Measurements from ENCODE around the gene ENTPD8. TPM values are rescaled to one million over a fixed set of nuclear protein-coding genes. Genes with fewer than 3 reads are reported as not detected.

Gene ENTPD8
- total and polyA plus RNA-seq, 5 experiments from 2014 or later, result not detected

DNA sequence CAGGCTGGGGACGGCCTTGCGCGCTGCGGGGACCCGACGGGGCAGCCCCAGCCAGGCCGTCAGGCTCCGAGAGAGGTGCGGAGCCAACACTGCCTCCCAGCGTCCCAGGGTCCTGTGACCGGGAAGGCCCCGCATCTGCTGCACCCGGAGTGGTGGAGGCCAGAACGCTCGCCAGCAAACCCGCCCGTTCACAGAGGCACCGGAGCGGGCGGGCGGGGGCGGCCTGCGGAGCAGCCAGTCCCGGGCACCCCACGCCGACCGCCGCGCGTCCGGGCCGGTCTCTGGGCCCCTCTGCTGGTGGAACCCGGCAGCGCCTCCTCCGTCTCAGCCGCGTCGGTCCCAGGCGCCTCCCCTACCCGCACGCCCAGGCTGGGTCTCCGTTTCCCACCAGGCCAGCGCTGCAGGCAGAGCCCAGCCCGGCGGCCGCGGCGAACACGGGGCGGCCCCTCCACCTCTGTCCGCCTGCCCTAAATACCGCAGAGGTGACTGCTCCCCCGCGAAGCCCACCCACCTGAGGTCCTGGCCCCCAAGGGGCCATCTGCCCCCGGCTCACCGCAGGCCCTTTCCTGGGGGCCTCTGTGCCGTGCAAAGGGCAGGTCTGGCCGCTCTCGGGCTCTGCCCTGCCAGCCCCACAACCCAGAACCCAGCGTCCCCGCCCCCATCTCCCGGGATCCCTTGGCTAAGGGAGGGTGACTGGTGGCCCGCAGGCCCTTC is 34.1 kb downstream of the ENTPD8 start:
- POLR2A ChIA-PET, result interaction anchor here (1.1 kb wide), 1 partner anchor 105 kb away, joined by 3 read pairs; the partner anchor contains the start of gene NRARP
- H3K4me3 Mint-ChIP-seq, result no peak overlapping the region

DNA sequence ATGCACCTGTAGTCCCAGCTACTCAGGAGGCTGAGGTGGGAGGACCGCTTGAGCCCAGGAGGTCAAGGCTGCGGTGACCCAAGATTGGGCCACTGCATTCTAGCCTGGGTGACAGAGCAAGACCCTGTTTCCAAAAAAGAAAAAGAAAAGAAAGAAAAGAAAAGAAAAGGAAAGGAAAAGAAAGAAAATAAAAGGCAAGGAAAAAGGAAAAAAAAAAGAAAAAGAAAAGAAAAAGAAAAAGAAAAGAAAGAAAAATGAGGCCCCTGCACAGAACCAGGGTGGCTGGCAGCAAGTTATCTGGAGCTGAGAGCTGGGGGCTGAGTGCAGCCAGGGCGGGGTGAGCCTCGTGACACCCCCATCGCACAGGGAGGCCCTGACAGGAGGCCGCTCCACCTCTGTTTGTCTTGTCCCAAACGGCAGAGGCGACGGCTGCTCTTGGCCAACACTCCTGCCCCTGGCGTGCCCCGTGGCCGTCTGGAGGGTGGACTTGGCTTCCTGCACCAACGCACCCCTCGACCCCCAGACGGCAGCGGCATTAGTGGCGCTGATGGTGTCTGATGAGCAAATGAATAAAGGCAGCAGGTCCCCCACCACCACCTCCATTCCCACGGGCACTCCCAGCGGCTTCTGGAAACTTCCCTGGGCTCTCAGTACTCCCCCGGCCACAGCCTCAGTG is 34.9 kb downstream of the ENTPD8 start:
- H3K4me3 Mint-ChIP-seq, result peak overlapping the region in 6 of 10 donors; percentile 10 to 82 (median 48)
- ATAC-seq, result no peak

More for the DNA sequence above, 34.1 kb downstream of the ENTPD8 start:
- Mint-ChIP-seq H3K4me1 (peaks cover 0 to 20% (median 7%) of the 10 kb centered on the region in 4 donors), H3K9me3 (no peaks in the 10 kb centered on the region), H3K27me3 (peaks cover 0 to 11% (median 0%) of the 10 kb centered on the region in 5 donors), H3K36me3 (peaks cover 0 to 7% (median 6%) of the 10 kb centered on the region in 3 donors), H3K27ac (no peak overlapping the region)
- ATAC-seq (peak; percentile 97 to 98), DNase-seq (peak in 9 of 10 donors; percentile 35 to 77 (median 65))

DNA sequence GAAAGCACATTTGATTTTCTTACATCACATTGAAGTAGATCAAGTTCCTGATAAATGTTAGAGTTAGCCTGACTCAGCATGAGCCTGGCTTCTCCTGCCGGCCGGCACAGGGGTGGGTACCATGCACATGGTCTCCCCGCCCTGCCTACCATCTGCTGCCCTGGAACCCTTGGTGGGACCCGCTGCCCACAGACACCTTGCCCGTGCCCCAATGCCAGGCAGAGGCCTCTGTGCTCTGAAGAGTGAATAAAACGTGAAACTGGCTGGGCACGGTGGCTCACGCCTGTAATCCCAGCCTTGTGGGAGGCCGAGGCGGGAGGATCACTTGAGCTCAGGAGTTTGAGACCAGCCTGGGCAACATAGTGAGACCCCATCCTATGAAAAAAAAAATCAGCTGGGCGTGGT is 35.5 kb downstream of the ENTPD8 start:
- H3K4me3 Mint-ChIP-seq, result peak overlapping the region in 4 of 10 donors; percentile 11 to 82 (median 60)
- no peak for DNase-seq
- no peak for ATAC-seq
- peaks cover 0 to 20% (median 5%) of the 10 kb centered on the region in 4 donors for H3K4me1 Mint-ChIP-seq
- peaks cover 0 to 7% (median 6%) of the 10 kb centered on the region in 3 donors for H3K36me3 Mint-ChIP-seq
- POLR2A ChIA-PET, result no interaction called here
- peaks cover 0 to 11% (median 0%) of the 10 kb centered on the region in 5 donors for H3K27me3 Mint-ChIP-seq
- peak overlapping the region in 2 of 10 donors; percentile 69 to 88 for H3K27ac Mint-ChIP-seq
- H3K9me3 Mint-ChIP-seq, result no peaks in the 10 kb centered on the region

More for the DNA sequence above, 34.9 kb downstream of the ENTPD8 start:
- H3K27me3 Mint-ChIP-seq, result peaks cover 0 to 11% (median 0%) of the 10 kb centered on the region in 5 donors
- peak overlapping the region in 2 of 10 donors; percentile 69 to 88 for H3K27ac Mint-ChIP-seq
- no peak for DNase-seq
- H3K9me3 Mint-ChIP-seq, result no peaks in the 10 kb centered on the region
- POLR2A ChIA-PET, result no interaction called here
- H3K4me1 Mint-ChIP-seq, result peaks cover 0 to 20% (median 5%) of the 10 kb centered on the region in 4 donors
- H3K36me3 Mint-ChIP-seq, result peaks cover 0 to 7% (median 6%) of the 10 kb centered on the region in 3 donors

DNA sequence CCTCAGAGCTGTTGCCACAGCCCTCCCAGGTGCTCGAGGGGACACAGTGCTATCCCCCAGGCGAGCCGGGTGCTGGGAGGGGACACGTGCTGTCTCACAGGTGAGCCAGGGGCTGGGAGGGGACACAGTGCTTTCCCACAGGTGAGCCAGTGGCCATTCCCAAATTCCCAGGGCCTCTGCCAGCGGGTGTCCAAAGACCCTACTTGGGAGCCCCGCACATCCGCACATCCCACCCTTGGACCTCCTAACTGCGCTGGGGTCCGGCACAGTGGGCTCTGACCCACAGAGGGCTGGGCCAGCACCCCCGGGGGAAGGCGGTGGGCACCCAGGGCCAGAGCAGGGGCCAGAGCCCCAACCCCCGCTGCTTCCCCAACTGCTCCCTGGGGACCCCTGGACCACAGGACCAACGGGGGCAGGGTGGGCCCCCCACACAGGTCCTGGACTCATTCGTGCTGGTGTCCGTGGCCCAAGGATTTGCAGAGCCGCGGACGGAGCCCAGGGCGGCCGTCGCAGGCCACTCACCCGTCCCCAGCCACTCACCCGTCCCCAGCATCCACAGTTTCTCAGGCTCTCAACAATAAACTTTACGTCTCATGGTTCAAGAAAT is 36.1 kb downstream of the ENTPD8 start:
- Mint-ChIP-seq H3K36me3 (peaks cover 0 to 7% (median 6%) of the 10 kb centered on the region in 3 donors), H3K9me3 (no peaks in the 10 kb centered on the region), H3K27me3 (peaks cover 0 to 11% (median 0%) of the 10 kb centered on the region in 5 donors), H3K27ac (no peak overlapping the region), H3K4me3 (no peak overlapping the region), H3K4me1 (peaks cover 0 to 23% (median 5%) of the 10 kb centered on the region in 4 donors)
- POLR2A ChIA-PET, result no interaction called here
- ATAC-seq, result no peak
- DNase-seq, result no peak

DNA sequence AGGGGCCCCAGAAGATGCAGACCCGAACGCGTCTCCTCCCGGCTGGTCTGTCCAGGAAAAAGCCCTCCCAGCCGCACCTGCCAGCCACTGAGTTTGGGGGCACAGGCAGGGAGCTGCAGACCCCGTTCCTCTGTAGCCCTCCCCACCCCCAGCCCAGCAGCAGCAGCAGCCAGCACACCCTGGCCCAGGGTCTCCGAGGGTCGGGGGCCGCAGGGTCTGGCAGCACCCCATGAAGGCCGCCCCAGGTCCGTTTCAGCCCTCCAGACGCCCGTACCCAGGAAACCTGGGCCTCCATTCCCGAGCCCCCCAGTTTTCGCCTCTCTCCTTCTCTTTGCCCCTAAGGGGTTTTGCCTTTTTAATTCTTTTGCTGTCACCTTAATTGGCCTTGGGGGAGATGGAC is 37.9 kb downstream of the ENTPD8 start:
- peaks cover 0 to 11% (median 6%) of the 10 kb centered on the region in 3 donors for H3K36me3 Mint-ChIP-seq
- POLR2A ChIA-PET, result no interaction called here

DNA sequence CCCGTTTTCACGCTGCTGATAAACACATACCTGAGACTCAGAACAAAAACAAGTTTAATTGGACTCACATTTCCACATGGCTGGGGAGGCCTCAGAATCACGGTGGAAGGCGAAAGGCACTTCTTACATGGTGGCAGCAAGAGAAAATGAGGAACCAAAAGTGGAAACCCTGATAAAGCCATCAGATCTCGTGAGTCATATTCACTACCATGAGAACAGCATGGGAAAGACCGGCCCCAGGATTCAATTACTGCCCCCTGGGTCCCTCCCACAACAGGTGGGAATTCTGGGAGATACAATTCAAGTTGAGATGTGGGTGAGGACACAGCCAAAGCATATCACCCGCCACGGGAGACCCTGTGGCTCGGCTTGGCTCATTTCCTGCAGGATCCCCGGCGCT is 38.4 kb downstream of the ENTPD8 start:
- POLR2A ChIA-PET, result no interaction called here
- no peak overlapping the region for H3K4me3 Mint-ChIP-seq

More for the DNA sequence above, 37.9 kb downstream of the ENTPD8 start:
- Mint-ChIP-seq H3K4me1 (peaks cover 0 to 26% (median 6%) of the 10 kb centered on the region in 4 donors), H3K27me3 (peaks cover 0 to 11% (median 0%) of the 10 kb centered on the region in 5 donors), H3K4me3 (no peak overlapping the region), H3K9me3 (no peaks in the 10 kb centered on the region), H3K27ac (peak overlapping the region in 1 of 10 donors; percentile 37)
- ATAC-seq, result no peak
- DNase-seq, result no peak

DNA sequence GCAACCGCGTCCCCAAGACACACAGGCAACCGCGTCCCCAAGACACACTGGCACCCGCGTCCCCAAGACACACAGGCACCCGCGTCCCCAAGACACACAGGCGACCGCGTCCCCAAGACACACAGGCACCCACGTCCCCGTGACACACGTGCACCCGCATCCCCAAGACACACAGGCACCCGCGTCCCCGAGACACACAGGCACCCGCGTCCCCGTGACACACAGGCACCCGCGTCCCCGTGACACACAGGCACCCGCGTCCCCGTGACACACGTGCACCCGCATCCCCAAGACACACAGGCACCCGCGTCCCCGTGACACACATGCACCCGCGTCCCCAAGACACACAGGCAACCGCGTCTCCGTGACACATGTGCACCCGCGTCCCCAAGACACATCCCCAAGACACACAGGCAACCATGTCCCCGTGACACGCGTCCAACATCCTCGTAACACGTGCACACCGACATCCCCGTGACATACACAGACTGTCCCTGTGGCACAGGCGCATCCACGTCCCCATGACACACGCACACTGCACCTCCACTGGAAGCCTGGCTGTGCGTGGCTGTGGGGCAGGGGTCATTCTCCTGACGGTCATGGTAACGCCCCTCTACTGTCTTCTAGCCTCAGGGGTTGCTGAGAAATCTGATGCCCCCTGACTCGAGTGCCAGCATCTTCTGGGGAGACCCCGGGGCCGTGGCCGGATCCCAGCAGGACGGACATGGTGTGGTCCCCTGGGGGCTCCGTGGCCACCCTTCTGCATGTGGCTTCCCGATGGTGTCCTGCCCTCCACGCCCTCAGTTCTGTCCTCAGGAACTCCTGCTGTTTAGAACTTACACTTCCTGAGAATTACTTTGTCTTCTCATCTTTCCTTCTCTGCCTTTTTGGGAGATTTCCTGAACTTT is 42.3 kb downstream of the ENTPD8 start:
- H3K27me3 Mint-ChIP-seq, result no peaks in the 10 kb centered on the region
- no peak overlapping the region for H3K4me3 Mint-ChIP-seq
- POLR2A ChIA-PET, result no interaction called here
- no peak for DNase-seq
- peaks cover 0 to 22% (median 5%) of the 10 kb centered on the region in 4 donors for H3K4me1 Mint-ChIP-seq
- H3K36me3 Mint-ChIP-seq, result peaks cover 0 to 15% (median 6%) of the 10 kb centered on the region in 3 donors
- no peak for ATAC-seq
- no peaks in the 10 kb centered on the region for H3K9me3 Mint-ChIP-seq
- peak overlapping the region in 1 of 10 donors; percentile 76 for H3K27ac Mint-ChIP-seq

More for the DNA sequence above, 38.4 kb downstream of the ENTPD8 start:
- H3K27ac Mint-ChIP-seq, result peak overlapping the region in 1 of 10 donors; percentile 22
- peaks cover 0 to 11% (median 6%) of the 10 kb centered on the region in 3 donors for H3K36me3 Mint-ChIP-seq
- peaks cover 0 to 8% (median 0%) of the 10 kb centered on the region in 5 donors for H3K27me3 Mint-ChIP-seq
- DNase-seq (no peak), ATAC-seq (no peak)
- H3K4me1 Mint-ChIP-seq, result peaks cover 0 to 24% (median 6%) of the 10 kb centered on the region in 4 donors
- no peaks in the 10 kb centered on the region for H3K9me3 Mint-ChIP-seq

DNA sequence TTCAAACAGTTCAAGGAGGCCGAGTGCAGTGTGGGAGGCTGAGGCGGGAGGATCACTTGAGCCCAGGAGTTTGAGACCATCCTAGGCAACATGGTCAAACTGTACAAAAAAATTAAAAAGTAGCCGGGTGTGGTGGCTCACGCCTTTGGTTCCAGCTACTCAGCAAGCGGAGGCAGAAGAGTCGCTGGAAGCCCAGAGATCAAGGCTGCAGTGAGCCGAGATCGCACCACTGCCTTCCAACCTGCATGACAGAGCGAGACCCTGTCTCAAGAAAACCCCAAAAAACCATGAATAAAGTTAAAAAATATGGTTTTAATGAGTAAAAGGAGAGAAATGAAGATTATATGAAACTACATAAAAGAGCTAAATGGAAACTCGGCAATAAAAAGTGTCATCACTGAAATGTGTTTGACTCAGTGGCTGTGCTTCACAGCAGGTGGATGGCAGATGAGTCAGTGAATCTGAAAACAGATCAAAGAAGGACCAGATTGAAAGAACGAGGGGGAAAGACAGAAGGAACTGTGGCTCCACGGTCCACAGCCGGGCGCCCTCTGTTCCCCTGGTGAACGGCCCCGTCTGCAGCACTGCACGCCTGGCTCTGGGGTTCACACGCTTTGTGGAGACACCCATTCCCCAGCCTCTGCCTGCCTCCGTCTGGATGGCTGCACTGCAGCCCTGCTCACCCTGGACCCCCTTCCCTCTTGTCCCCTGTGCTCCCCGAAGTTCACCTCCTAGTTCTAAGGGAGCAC is 43.3 kb downstream of the ENTPD8 start:
- ATAC-seq (no peak), DNase-seq (no peak)
- POLR2A ChIA-PET, result no interaction called here

DNA sequence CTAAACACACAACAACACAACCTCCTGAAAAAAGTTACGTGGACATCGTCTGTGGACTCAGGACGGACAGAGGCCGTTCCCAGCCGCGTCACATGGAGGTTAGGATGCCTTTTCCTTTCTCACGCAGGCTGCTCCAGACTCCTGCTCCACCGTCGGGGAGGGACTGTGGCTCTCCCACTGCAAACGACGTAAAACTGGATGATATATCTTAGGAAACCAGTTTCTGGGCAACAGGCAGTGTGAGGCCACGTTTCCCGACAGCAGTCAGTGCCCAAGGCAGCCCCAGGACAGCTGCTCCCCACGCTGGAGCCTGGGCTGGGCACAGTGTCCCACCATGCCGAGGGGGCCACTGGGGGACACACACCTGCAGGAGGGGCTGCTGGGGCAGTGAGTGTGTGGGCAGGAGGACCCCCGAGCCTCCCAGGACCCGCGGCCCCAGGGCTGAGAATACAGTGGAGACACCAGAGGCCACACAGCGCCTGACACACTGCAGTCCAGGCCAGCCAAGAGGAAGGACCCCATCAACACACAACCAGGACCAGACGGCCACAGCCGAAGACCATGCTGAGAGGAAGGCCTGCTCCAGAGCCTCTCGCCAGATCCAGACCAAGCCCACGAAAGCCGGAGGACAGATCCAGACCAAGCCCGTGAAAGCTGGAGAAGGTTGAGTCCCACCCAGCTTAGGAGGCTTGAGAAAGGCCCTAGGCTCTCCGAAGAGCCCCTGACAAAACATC is 44.4 kb downstream of the ENTPD8 start:
- no peak for DNase-seq
- POLR2A ChIA-PET, result no interaction called here
- no peaks in the 10 kb centered on the region for H3K27me3 Mint-ChIP-seq
- H3K9me3 Mint-ChIP-seq, result no peaks in the 10 kb centered on the region
- peak overlapping the region in 1 of 10 donors; percentile 6 for H3K27ac Mint-ChIP-seq
- peaks cover 0 to 16% (median 2%) of the 10 kb centered on the region in 4 donors for H3K4me1 Mint-ChIP-seq
- ATAC-seq, result no peak
- peaks cover 0 to 7% (median 0%) of the 10 kb centered on the region in 3 donors for H3K36me3 Mint-ChIP-seq
- no peak overlapping the region for H3K4me3 Mint-ChIP-seq

More for the DNA sequence above, 43.3 kb downstream of the ENTPD8 start:
- H3K27me3 Mint-ChIP-seq, result no peaks in the 10 kb centered on the region
- H3K27ac Mint-ChIP-seq, result peak overlapping the region in 2 of 10 donors; percentile 6 to 68
- peaks cover 0 to 15% (median 6%) of the 10 kb centered on the region in 3 donors for H3K36me3 Mint-ChIP-seq
- H3K4me1 Mint-ChIP-seq, result peaks cover 0 to 22% (median 5%) of the 10 kb centered on the region in 4 donors
- no peaks in the 10 kb centered on the region for H3K9me3 Mint-ChIP-seq
- H3K4me3 Mint-ChIP-seq, result no peak overlapping the region

DNA sequence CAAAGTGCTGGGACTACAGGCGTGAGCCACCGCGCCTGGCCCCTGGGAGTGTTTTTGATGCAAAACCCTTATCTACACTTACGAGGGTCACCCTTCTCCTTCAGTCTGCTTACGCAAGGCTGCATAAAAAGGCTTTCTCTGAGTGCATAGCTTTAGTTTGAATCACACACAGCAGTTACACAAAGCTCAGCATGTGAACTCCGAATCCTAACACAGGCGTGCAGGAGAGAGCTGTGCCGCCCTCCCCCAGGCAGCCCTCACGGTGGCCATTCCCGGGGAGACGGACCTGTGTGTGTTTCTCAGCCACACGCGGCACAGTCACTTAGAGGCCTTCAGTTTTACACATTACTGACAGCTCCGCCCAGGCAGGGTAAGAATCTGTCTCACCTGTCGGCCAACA is 44.9 kb downstream of the ENTPD8 start:
- no peaks in the 10 kb centered on the region for H3K9me3 Mint-ChIP-seq
- no peak overlapping the region for H3K27ac Mint-ChIP-seq
- peaks cover 0 to 7% (median 0%) of the 10 kb centered on the region in 3 donors for H3K36me3 Mint-ChIP-seq
- DNase-seq, result no peak
- POLR2A ChIA-PET, result no interaction called here
- no peaks in the 10 kb centered on the region for H3K27me3 Mint-ChIP-seq
- H3K4me1 Mint-ChIP-seq, result peaks cover 0 to 16% (median 2%) of the 10 kb centered on the region in 4 donors
- ATAC-seq, result no peak
- no peak overlapping the region for H3K4me3 Mint-ChIP-seq

DNA sequence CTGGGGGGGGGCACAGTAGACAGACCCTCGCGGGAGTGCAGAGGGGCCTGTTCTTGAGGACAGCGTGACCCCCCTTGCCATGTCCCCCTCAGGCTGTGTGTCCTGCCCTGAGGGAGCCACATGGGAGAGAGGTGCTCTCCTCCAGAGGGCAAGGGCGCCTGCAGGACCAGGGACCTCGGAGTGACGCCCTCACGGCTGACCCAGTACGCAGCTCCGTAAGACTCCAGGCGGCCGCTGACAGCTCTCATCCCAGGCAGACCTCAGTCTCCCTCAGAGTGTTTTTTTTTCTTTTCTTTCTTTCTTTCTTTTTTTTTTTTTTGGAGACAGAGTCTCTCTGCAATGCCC is 45.5 kb downstream of the ENTPD8 start:
- H3K27ac Mint-ChIP-seq, result no peak overlapping the region
- H3K4me3 Mint-ChIP-seq, result no peak overlapping the region
- peaks cover 0 to 7% (median 0%) of the 10 kb centered on the region in 3 donors for H3K36me3 Mint-ChIP-seq
- H3K9me3 Mint-ChIP-seq, result no peaks in the 10 kb centered on the region
- POLR2A ChIA-PET, result no interaction called here
- peaks cover 0 to 16% (median 2%) of the 10 kb centered on the region in 4 donors for H3K4me1 Mint-ChIP-seq
- ATAC-seq (no peak), DNase-seq (no peak)
- H3K27me3 Mint-ChIP-seq, result no peaks in the 10 kb centered on the region

Data from naive thymus-derived CD8-positive, alpha-beta T cell (primary cell).